Measurements from ENCODE around the gene INO80.

Gene INO80

DNA sequence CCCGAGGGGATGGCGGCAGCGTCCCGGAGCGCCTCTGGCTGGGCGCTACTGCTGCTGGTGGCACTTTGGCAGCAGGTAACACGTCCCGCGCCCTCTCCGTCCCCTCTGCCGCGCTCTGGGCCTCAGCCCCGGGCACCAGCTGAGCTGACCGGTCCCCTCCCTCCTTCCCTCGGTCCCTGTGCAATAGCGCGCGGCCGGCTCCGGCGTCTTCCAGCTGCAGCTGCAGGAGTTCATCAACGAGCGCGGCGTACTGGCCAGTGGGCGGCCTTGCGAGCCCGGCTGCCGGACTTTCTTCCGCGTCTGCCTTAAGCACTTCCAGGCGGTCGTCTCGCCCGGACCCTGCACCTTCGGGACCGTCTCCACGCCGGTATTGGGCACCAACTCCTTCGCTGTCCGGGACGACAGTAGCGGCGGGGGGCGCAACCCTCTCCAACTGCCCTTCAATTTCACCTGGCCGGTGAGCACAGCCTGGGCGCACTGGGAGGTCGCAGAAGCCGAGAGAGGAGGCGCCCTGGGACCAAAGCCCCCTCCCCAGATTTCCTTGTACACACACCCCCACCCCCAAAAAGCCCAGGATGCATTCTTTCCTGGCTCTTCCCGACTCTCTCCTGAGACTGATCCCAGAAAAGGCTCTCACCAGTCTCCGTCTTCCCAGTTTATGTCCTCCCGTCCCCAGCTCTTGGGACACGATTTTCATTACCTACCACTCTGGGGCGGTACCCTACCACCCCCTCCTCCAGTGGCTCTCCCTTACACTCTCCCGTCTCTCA lies 186.2 kb downstream of the INO80 start:
- DNase-seq (ENCODE audit: extremely low read depth, low read depth), result no peak

More for the DNA sequence above, 186.2 kb downstream of the INO80 start:
- TF ChIP-seq, protein P1, sequence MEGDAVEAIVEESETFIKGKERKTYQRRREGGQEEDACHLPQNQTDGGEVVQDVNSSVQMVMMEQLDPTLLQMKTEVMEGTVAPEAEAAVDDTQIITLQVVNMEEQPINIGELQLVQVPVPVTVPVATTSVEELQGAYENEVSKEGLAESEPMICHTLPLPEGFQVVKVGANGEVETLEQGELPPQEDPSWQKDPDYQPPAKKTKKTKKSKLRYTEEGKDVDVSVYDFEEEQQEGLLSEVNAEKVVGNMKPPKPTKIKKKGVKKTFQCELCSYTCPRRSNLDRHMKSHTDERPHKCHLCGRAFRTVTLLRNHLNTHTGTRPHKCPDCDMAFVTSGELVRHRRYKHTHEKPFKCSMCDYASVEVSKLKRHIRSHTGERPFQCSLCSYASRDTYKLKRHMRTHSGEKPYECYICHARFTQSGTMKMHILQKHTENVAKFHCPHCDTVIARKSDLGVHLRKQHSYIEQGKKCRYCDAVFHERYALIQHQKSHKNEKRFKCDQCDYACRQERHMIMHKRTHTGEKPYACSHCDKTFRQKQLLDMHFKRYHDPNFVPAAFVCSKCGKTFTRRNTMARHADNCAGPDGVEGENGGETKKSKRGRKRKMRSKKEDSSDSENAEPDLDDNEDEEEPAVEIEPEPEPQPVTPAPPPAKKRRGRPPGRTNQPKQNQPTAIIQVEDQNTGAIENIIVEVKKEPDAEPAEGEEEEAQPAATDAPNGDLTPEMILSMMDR (IDR thresholded peaks at IDR 0.05; ENCODE audit: low read depth, low read length), result no peak
